RWPE1 (cell line): ENCODE measurements around the gene CABP7.

Experiments used
- CTCF ChIA-PET: fragments of 350-600 bp; sonication (Branson Sonifier 250); formaldehyde crosslinking; extraction: SDS; loops from one replicate; lab custom pipeline; 2021; lab: Yijun Ruan, JAX
- POLR2A ChIA-PET: fragments of 400-600 bp; formaldehyde crosslinking; extraction: SDS; loops from one replicate; lab custom pipeline; 2020; ENCODE audit warnings: antibody characterized with exemption; ENCODE audit not compliant: low non-redundant PET; lab: Yijun Ruan, JAX
- DNase-seq: peaks from one replicate; pipeline ENCODE4 v3.0.0; 2012; ENCODE audit warnings: low spot score
- H3K27ac ChIP-seq: fragments of 450-650 bp; 2 replicates; pipeline ENCODE4 v1.5.1; 2017
- CTCF ChIP-seq: fragments of 450-650 bp; conservative IDR thresholded peaks from 2 replicates; pipeline ENCODE4 v1.5.1; 2017; ENCODE audit warnings: low read depth, mild to moderate bottlenecking

The CABP7 gene

GRCh38 chr22:29726106-29726505, 6.3 kb downstream of the CABP7 start:
- ChIA-PET CTCF (no interaction called here), POLR2A (no interaction called here)
- no peak for DNase-seq
- no peak overlapping the region for H3K27ac ChIP-seq
- no peak for TF ChIP-seq CTCF

- no peak for TF ChIP-seq CTCF
- H3K27ac ChIP-seq, result no peak overlapping the region
- ChIA-PET POLR2A (no interaction called here), CTCF (no interaction called here)
- no peak for DNase-seq
Measured at GRCh38 chr22:29726512-29727130, 6.8 kb downstream of the CABP7 start.

GRCh38 chr22:29727131-29727523, 7.3 kb downstream of the CABP7 start:
- TF ChIP-seq CTCF, result 0 out of 2 replicates have a peak, but pooled peaks have one; percentile 11
- H3K27ac ChIP-seq, result no peak overlapping the region
- CTCF ChIA-PET, result no interaction called here
- POLR2A ChIA-PET, result no interaction called here
- DNase-seq, result no peak

- DNase-seq, result no peak
- H3K27ac ChIP-seq, result no peak overlapping the region
- CTCF ChIA-PET, result no interaction called here
- POLR2A ChIA-PET, result no interaction called here
- TF ChIP-seq CTCF, result no peak
Measured at GRCh38 chr22:29729161-29729560, 9.4 kb downstream of the CABP7 start.

- no peak overlapping the region for H3K27ac ChIP-seq
- DNase-seq, result no peak
- CTCF ChIA-PET, result no interaction called here
- POLR2A ChIA-PET, result no interaction called here
- no peak for TF ChIP-seq CTCF
Measured at GRCh38 chr22:29731058-29731850, 11.5 kb downstream of the CABP7 start.

- DNase-seq, result no peak
- ChIA-PET CTCF (interaction anchor here (0.8 kb wide), 2 partner anchors 12 to 14 kb away, joined by 4 to 5 read pairs; no protein-coding TSS in a partner anchor), POLR2A (no interaction called here)
- no peak for TF ChIP-seq CTCF
- H3K27ac ChIP-seq, result peak overlapping the region; percentile 77
Measured at GRCh38 chr22:29732883-29733282, 13.1 kb downstream of the CABP7 start.
